HG03097 (cell line): ENCODE data around the gene CKB.

Source experiments
- ATAC-seq: cut with Tn5 transposase; IDR thresholded peaks from one replicate; pipeline ENCODE4 v1.9.1; 2021; ENCODE audit not compliant: unreplicated experiment, low FRiP score

CKB gene

GRCh38 chr14:103522649-103523574 lies at the start of gene CKB:
Gene CKB (minus strand): TSS chr14:103522830. CDS start chr14:103522493, 337 bp downstream.
- ATAC-seq: no peak

GRCh38 chr14:103569408-103569807 lies 46.8 kb upstream of the CKB start:
- ATAC-seq: no peak

GRCh38 chr14:103568952-103569351 lies 46.3 kb upstream of the CKB start:
- no peak for ATAC-seq

- ATAC-seq: no peak
These were observed 41.3 kb upstream of the CKB start for GRCh38 chr14:103563844-103564505.

- no peak for ATAC-seq
These were observed 40.6 kb upstream of the CKB start for GRCh38 chr14:103563226-103563620.

- ATAC-seq: peak; percentile 71
These were observed 40.0 kb upstream of the CKB start, which contains the start of the genes BAG5 and COA8 for GRCh38 chr14:103562429-103563225. Gene BAG5 (minus strand): TSS chr14:103562657. CDS start chr14:103561164, 1,493 bp downstream. Gene COA8 (plus strand): TSS chr14:103562960. CDS start chr14:103563002, 42 bp downstream.

- ATAC-seq: peak; percentile 31
These were observed 39.5 kb upstream of the CKB start for GRCh38 chr14:103562179-103562428.

- ATAC-seq: no peak
These were observed 39.0 kb upstream of the CKB start for GRCh38 chr14:103561381-103562178.

GRCh38 chr14:103560691-103561090 lies 38.1 kb upstream of the CKB start:
- no peak for ATAC-seq

GRCh38 chr14:103559766-103560165 lies 37.1 kb upstream of the CKB start:
- no peak for ATAC-seq

DNA sequence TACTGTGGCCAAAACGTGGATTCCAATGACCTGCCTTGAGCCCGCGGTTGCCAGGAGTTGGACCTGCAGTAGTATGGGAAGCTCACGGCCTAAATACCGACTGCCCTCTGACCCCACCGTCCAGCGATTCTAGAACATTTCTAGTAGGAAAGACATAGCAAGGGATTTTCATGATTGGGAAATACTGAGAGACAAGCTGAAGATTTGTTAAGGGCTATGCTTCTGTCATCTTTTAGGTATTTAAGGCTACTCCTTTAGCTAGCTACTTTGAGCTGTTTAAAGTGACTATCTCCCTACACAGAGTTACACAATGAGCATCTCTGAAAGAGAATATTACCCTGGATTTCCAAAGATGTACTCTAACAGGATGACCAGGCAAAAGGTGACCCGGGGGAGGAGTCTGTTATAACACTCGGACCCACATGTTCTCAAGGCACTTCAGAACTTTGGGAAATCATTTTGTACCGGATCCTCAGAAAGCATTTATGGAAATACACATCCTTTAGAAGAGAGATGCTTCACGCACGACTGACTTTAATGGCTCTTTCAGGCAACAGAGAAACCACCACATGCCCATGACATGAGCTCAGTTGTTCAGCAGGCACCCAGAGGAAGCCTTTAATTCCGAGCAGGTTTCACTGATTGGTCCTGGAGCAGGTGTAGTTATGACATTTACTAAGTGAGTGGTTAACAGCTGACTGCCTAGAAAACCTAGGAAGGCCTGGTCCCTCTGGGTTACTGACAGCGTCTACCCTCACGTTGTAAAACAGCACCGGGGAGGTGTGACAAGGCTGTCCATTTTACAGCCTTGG lies 35.6 kb upstream of the CKB start:
- ATAC-seq: no peak

- ATAC-seq: no peak
These were observed 34.5 kb upstream of the CKB start for GRCh38 chr14:103556946-103557758.

DNA sequence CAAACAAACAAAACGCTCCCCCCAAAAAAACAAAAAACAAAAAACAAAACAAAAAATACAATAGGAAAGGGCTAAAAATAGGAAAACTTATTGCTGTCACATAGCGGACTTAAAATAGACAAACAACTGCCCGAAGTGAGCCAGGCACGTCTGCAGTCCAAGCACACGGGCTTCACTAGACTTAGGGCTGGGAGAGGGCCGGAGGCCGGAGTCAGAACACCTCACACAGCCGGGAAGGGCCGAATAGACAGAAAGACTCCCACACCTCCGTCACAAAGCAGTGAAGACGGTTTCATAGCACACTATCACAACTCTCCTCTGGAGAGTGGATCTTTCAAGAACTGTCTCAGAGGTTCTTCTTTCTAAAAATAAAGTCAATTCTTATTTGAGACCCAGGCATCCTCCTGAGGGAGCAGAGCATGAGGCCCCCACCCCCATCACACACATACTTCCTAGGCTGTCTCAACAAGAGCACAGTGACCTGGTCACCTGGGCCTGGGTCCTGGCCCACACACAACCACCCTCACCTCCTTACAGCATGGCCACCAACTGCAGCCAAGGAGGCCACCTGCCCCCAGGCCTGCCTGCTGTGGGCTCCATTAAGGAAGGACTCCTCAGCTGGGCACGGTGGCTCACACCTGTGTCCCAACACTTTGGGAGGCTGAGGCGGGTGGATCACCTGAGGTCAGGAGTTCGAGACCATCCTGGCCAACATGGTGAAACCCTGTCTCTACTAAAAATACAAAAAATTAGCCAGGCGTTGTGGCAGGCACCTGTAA lies 33.1 kb upstream of the CKB start:
- no peak for ATAC-seq

DNA sequence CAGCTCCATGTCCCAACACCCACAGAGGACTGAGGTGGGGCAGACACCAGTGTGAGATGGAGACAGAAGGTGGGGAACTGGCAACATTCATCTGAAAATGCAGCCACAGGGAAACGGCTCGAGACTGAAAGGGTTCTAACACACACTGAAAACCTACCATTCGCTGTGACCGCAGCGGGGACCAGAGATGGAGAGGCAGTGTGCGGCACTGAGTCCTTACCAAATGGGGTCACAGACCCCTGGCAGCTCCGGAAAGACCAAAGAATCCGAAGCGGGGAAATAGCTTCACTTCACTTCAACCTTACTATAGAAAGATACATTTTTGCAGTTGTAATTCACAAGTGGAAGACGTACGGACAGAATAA lies 30.2 kb upstream of the CKB start:
- ATAC-seq: no peak

- ATAC-seq: no peak
These were observed 29.6 kb upstream of the CKB start for GRCh38 chr14:103552011-103552845.

GRCh38 chr14:103551338-103551762 lies 28.7 kb upstream of the CKB start:
- ATAC-seq: no peak
